ENCODE data around the gene TRMT5.

DNA sequence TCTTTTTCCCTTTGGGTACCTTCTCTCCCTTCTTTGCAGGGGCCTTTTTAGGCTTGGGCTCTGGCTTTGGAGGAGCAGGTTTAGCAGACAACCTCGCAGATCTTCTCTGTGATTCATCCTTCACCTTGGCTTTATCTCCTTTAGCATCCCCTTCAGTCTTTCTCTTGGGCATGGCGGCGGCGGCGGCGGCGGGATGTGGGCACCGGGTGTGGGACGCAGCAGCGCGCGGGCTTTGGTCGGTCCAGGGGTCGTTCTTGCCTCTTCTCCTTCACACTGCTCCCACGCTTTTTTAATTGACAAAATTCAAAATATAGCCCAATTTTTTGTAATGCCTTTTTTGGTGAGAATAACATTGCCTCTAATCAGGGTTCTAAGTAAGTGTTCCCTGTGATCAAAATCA is 8.6 kb downstream of the TRMT5 start:
- TF ChIP-seq, protein P1, sequence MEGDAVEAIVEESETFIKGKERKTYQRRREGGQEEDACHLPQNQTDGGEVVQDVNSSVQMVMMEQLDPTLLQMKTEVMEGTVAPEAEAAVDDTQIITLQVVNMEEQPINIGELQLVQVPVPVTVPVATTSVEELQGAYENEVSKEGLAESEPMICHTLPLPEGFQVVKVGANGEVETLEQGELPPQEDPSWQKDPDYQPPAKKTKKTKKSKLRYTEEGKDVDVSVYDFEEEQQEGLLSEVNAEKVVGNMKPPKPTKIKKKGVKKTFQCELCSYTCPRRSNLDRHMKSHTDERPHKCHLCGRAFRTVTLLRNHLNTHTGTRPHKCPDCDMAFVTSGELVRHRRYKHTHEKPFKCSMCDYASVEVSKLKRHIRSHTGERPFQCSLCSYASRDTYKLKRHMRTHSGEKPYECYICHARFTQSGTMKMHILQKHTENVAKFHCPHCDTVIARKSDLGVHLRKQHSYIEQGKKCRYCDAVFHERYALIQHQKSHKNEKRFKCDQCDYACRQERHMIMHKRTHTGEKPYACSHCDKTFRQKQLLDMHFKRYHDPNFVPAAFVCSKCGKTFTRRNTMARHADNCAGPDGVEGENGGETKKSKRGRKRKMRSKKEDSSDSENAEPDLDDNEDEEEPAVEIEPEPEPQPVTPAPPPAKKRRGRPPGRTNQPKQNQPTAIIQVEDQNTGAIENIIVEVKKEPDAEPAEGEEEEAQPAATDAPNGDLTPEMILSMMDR (IDR thresholded peaks at IDR 0.05 in 8 of 11, conservative IDR thresholded peaks at IDR 0.05 in 3 of 11) = no peak
- TF ChIP-seq POLR2A (IDR thresholded peaks at IDR 0.05) = no peak
